ENCODE measurements around the gene MTA2.

DNA sequence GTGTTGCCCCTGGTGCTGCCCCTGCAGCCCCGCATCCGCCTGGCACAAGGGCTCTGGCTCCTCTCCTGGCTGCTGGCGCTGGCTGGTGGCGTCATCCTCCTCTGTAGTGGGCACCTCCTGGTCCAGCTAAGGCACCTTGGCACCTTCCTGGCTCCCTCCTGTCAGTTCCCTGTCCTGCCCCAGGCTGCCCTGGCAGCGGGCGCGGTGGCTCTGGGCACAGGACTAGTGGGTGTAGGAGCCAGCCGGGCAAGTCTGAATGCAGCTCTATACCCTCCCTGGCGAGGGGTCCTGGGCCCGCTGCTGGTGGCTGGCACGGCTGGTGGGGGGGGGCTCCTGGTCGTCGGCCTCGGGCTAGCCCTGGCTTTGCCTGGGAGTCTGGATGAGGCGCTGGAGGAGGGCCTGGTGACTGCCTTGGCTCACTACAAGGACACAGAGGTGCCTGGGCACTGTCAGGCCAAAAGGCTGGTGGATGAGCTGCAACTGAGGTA is 11.7 kb upstream of the MTA2 start:
- TF ChIP-seq CTCF (IDR thresholded peaks at IDR 0.05) (no peak), POLR2A (IDR thresholded peaks at IDR 0.05) (no peak)
